ENCODE results near the gene PPP2R2D.
"Not testable (repeated sequence)": the region's sequence is repeated elsewhere in the genome, so short reads cannot be mapped to it uniquely, and the experiment has no call there.

PPP2R2D gene

GRCh38 chr10:131869344-131869743 is 31.5 kb upstream of the PPP2R2D start:
- DNase-seq, result no peak

GRCh38 chr10:131870411-131870810 is 30.4 kb upstream of the PPP2R2D start:
- no peak for DNase-seq

- no peak for DNase-seq
Measured at GRCh38 chr10:131870831-131871672, 29.8 kb upstream of the PPP2R2D start.

- no peak for DNase-seq
Measured at GRCh38 chr10:131871673-131872005, 29.2 kb upstream of the PPP2R2D start.

GRCh38 chr10:131872011-131872826 is 28.6 kb upstream of the PPP2R2D start:
- no peak for DNase-seq

GRCh38 chr10:131872827-131873375 is 27.9 kb upstream of the PPP2R2D start:
- DNase-seq, result no peak

GRCh38 chr10:131874991-131875451 is 25.8 kb upstream of the PPP2R2D start:
- peak; percentile 73 for DNase-seq

- DNase-seq, result no peak
Measured at GRCh38 chr10:131875501-131875900, 25.3 kb upstream of the PPP2R2D start.

GRCh38 chr10:131876017-131876416 is 24.8 kb upstream of the PPP2R2D start:
- DNase-seq, result no peak

GRCh38 chr10:131876508-131876907 is 24.3 kb upstream of the PPP2R2D start:
- no peak for DNase-seq

GRCh38 chr10:131880016-131880590 is 20.7 kb upstream of the PPP2R2D start:
- no peak for DNase-seq

- no peak for DNase-seq
Measured at GRCh38 chr10:131881104-131881880, 19.5 kb upstream of the PPP2R2D start.

- DNase-seq, result no peak
Measured at GRCh38 chr10:131882151-131882550, 18.7 kb upstream of the PPP2R2D start.

- DNase-seq, result no peak
Measured at GRCh38 chr10:131882590-131883451, 18.0 kb upstream of the PPP2R2D start.

- not testable (repeated sequence) for DNase-seq
Measured at GRCh38 chr10:131883621-131884393, 17.0 kb upstream of the PPP2R2D start.

- peak; percentile 83 for DNase-seq
Measured at GRCh38 chr10:131885391-131886165, 15.2 kb upstream of the PPP2R2D start.

- DNase-seq, result no peak
Measured at GRCh38 chr10:131886237-131886636, 14.6 kb upstream of the PPP2R2D start.

GRCh38 chr10:131888186-131888604 is 12.6 kb upstream of the PPP2R2D start:
- no peak for DNase-seq

GRCh38 chr10:131889755-131890154 is 11.1 kb upstream of the PPP2R2D start:
- no peak for DNase-seq
